Measurements from ENCODE around the gene GRK1.
A peak's percentile ranks its signal among the peaks of the same experiment; 100 is the strongest.

GRK1 gene

DNA sequence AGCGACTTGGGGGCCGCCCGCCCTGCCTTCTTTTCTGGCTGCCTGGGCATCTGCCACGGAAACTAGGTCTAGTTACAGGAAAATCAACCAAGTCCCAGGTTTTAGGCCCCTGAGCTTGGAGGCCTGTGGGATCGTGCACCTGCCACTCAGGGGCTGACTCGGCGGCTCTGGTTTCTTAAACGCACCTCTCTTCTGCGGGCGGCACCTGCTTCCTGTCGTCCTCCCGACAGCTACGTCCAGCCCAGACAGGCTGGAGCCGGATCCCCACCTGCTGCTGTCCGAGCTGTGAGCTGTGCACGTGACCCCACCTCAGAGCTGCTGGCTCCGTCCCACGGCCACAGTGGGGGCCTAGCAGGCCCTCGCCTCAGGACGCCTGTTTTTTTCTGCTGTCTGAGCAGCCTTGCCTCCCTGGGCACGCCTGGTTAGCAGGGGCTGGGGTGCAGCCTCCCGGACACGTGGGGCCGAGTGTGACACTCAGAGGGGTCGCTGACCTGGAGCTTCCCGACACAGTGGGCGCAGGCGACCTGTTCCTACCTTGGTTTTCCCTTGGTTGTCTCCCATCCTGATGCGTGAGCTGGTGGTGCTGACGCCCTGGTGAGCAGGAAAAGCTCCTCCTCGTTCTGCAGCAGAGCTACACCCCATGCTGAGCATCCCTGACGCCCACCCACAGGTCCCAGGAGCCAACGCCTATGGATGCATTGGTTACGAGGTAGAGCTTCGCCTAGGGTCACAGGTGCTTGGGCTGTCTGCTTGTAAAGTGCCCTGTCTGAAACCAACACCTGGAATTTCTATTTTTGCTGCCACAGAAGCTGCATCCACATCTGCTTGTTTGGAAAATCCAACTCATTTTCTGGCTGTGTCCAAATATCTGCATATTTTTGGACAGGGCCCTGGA is 109.5 kb downstream of the GRK1 start:
- 90% methylated on average over 35 of the region's 35 CpGs for WGBS (ENCODE audit: insufficient coverage)
- Histone ChIP-seq H3K9me3 (ENCODE audit: control extremely low read depth in 1 of 5, control insufficient read depth in 4 of 5, insufficient read depth in 2 of 5, low read depth in 1 of 5, low read length in 4 of 5) (peaks cover 0 to 12% (median 7%) of the 10 kb centered on the region in 5 experiments), H3K27me3 (replicated peaks in 2 of 5; ENCODE audit: control insufficient read depth in 4 of 5, insufficient read depth in 5 of 5, low read length in 4 of 5) (peaks cover 0 to 19% (median 0%) of the 10 kb centered on the region in 5 experiments), H3K27ac (ENCODE audit: insufficient read depth in 1 of 2, low read depth in 1 of 2, low read length in 2 of 2, poor library complexity in 1 of 2, severe bottlenecking in 2 of 2) (no peak overlapping the region), H3K4me3 (ENCODE audit: control insufficient read depth in 1 of 7, extremely low read depth in 1 of 7, insufficient read depth in 4 of 7, low read depth in 2 of 7, low read length in 6 of 7) (no peak overlapping the region), H3K36me3 (ENCODE audit: control insufficient read depth in 4 of 4, insufficient read depth in 4 of 4, low read length in 3 of 4) (no peaks in the 10 kb centered on the region), H3K4me1 (ENCODE audit: control extremely low read depth in 1 of 4, control insufficient read depth in 4 of 4, insufficient read depth in 4 of 4, low read length in 3 of 4) (no peaks in the 10 kb centered on the region)
- CTCF ChIA-PET = interaction anchor here (1.9 kb wide), 1 partner anchor 34 kb away, joined by 4 read pairs; no protein-coding TSS in a partner anchor
- no peak for DNase-seq
- POLR2A ChIA-PET = no interaction called here

DNA sequence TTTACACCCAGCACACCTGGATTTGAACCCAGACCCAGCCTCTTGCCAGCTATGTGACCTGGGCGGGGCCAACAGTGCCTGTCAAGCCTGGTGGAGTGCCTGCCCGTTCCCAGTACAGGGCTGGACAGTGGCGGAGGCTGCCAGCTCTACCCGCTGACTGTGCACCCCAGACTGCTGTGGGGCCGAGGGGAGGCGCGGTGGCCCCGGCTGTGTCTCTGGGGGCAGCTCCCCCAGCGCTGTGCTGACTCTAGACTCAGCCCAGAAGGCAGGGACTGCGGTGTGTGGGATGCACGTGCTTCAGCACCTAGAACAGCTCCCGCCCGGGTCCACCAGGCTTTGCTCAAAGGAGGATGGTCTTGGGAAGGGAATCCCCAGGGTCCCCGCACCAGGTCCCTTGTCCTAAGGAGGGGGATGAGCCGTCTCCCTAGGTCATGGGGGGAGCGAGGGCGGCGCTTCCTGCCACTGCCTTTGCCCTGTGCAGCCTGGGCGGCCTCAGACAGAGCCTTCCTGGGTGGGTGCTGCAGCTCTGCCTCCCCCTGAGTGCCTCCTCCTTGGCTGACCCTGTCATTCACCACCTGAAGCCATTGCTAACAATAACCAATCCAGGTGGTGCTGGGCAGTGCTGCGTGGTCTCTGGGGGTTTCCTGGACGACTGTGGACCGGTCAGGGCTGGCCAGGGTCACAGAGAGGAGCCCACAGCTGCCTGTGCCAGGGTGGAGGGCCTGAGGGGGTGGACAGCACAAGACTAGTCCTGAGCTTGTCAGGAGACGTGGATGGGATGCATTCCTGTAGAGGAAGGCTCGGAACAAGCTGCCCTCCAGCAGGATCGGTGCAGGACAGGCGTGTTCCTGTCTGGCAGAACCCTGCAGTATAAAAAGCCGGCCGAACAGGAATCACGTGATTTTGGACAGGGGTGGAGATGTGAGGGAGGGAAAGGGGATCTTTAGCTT is 110.6 kb downstream of the GRK1 start:
- 41% methylated on average over 24 of the region's 29 CpGs for WGBS (ENCODE audit: insufficient coverage)
- no peaks in the 10 kb centered on the region for H3K36me3 ChIP-seq (ENCODE audit: control insufficient read depth in 4 of 4, insufficient read depth in 4 of 4, low read length in 3 of 4)
- no peaks in the 10 kb centered on the region for H3K4me1 ChIP-seq (ENCODE audit: control extremely low read depth in 1 of 4, control insufficient read depth in 4 of 4, insufficient read depth in 4 of 4, low read length in 3 of 4)
- no peak overlapping the region for H3K27ac ChIP-seq (ENCODE audit: insufficient read depth in 1 of 2, low read depth in 1 of 2, low read length in 2 of 2, poor library complexity in 1 of 2, severe bottlenecking in 2 of 2)
- peaks cover 0 to 19% (median 2%) of the 10 kb centered on the region in 5 experiments for H3K27me3 ChIP-seq (replicated peaks in 2 of 5; ENCODE audit: control insufficient read depth in 4 of 5, insufficient read depth in 5 of 5, low read length in 4 of 5)
- peak; percentile 17 to 59 (median 52) for DNase-seq
- ChIA-PET CTCF (interaction anchor here (1.1 kb wide), 1 partner anchor 14 kb away, joined by 3 read pairs; no protein-coding TSS in a partner anchor), POLR2A (no interaction called here)
- H3K9me3 ChIP-seq (ENCODE audit: control extremely low read depth in 1 of 5, control insufficient read depth in 4 of 5, insufficient read depth in 2 of 5, low read depth in 1 of 5, low read length in 4 of 5) = peaks cover 0 to 6% (median 2%) of the 10 kb centered on the region in 5 experiments
- H3K4me3 ChIP-seq (ENCODE audit: control insufficient read depth in 1 of 7, extremely low read depth in 1 of 7, insufficient read depth in 4 of 7, low read depth in 2 of 7, low read length in 6 of 7) = no peak overlapping the region

DNA sequence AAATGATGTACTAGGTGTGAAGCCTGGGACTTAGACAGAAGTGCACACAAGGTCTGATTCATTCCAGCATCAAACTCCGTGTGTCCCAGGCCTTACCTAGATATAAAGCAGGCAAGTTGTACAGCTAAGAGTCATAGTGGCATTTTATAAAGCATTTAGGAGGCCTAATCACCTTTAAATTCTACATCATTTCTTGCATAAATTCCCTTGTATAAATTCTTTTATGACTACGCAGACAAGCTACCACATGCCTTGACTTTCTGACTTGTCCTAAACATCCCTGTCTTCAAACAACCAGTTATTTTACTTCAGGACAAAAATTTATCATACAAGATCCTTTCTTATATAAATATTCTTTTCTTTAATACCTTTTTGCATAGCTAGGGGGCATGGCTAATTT is 114.6 kb downstream of the GRK1 start:
- no peak overlapping the region for H3K27ac ChIP-seq (ENCODE audit: insufficient read depth in 1 of 2, low read depth in 1 of 2, low read length in 2 of 2, poor library complexity in 1 of 2, severe bottlenecking in 2 of 2)
- ChIA-PET CTCF (interaction anchor here (1.5 kb wide), 1 partner anchor 7 kb away, joined by 3 read pairs; no protein-coding TSS in a partner anchor), POLR2A (no interaction called here)
- WGBS (ENCODE audit: insufficient coverage) = 100% methylated on average over 1 of the region's 2 CpGs
- peaks cover 0 to 9% (median 0%) of the 10 kb centered on the region in 5 experiments for H3K9me3 ChIP-seq (ENCODE audit: control extremely low read depth in 1 of 5, control insufficient read depth in 4 of 5, insufficient read depth in 2 of 5, low read depth in 1 of 5, low read length in 4 of 5)
- no peak for DNase-seq
- no peak overlapping the region for H3K4me3 ChIP-seq (ENCODE audit: control insufficient read depth in 1 of 7, extremely low read depth in 1 of 7, insufficient read depth in 4 of 7, low read depth in 2 of 7, low read length in 6 of 7)
- peaks cover 0 to 17% (median 2%) of the 10 kb centered on the region in 5 experiments for H3K27me3 ChIP-seq (replicated peaks in 2 of 5; ENCODE audit: control insufficient read depth in 4 of 5, insufficient read depth in 5 of 5, low read length in 4 of 5)
- no peaks in the 10 kb centered on the region for H3K36me3 ChIP-seq (ENCODE audit: control insufficient read depth in 4 of 4, insufficient read depth in 4 of 4, low read length in 3 of 4)
- H3K4me1 ChIP-seq (ENCODE audit: control extremely low read depth in 1 of 4, control insufficient read depth in 4 of 4, insufficient read depth in 4 of 4, low read length in 3 of 4) = no peaks in the 10 kb centered on the region

DNA sequence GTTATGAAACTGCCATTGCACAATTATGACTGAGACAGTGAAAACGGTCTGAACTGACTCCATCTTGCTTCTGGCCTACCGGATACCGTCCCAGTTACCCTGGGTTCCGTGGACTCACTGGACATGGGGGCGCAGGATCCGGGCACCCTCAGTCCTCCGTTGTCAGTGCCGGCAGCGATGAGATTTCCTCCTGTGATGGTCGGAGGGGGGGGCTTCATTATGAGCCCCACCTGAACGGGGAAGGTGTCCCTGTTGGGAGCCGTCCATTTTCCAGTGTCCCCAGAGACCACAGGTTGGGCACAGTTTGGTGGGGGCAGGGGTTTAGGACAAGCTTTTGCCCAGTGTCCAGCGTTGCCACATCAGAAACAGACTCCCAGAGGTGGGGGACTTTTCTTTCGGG is 115.5 kb downstream of the GRK1 start:
- Histone ChIP-seq H3K4me3 (ENCODE audit: control insufficient read depth in 1 of 7, extremely low read depth in 1 of 7, insufficient read depth in 4 of 7, low read depth in 2 of 7, low read length in 6 of 7) (no peak overlapping the region), H3K27ac (ENCODE audit: insufficient read depth in 1 of 2, low read depth in 1 of 2, low read length in 2 of 2, poor library complexity in 1 of 2, severe bottlenecking in 2 of 2) (no peak overlapping the region), H3K9me3 (ENCODE audit: control extremely low read depth in 1 of 5, control insufficient read depth in 4 of 5, insufficient read depth in 2 of 5, low read depth in 1 of 5, low read length in 4 of 5) (peaks cover 0 to 9% (median 0%) of the 10 kb centered on the region in 5 experiments), H3K36me3 (ENCODE audit: control insufficient read depth in 4 of 4, insufficient read depth in 4 of 4, low read length in 3 of 4) (no peaks in the 10 kb centered on the region), H3K4me1 (ENCODE audit: control extremely low read depth in 1 of 4, control insufficient read depth in 4 of 4, insufficient read depth in 4 of 4, low read length in 3 of 4) (no peaks in the 10 kb centered on the region), H3K27me3 (replicated peaks in 2 of 5; ENCODE audit: control insufficient read depth in 4 of 5, insufficient read depth in 5 of 5, low read length in 4 of 5) (peaks cover 0 to 12% (median 2%) of the 10 kb centered on the region in 5 experiments)
- POLR2A ChIA-PET = no interaction called here
- CTCF ChIA-PET = interaction anchor here (1.5 kb wide), 1 partner anchor 8 kb away, joined by 3 read pairs; no protein-coding TSS in a partner anchor
- DNase-seq = no peak
- 97% methylated on average over 8 of the region's 14 CpGs for WGBS (ENCODE audit: insufficient coverage)

DNA sequence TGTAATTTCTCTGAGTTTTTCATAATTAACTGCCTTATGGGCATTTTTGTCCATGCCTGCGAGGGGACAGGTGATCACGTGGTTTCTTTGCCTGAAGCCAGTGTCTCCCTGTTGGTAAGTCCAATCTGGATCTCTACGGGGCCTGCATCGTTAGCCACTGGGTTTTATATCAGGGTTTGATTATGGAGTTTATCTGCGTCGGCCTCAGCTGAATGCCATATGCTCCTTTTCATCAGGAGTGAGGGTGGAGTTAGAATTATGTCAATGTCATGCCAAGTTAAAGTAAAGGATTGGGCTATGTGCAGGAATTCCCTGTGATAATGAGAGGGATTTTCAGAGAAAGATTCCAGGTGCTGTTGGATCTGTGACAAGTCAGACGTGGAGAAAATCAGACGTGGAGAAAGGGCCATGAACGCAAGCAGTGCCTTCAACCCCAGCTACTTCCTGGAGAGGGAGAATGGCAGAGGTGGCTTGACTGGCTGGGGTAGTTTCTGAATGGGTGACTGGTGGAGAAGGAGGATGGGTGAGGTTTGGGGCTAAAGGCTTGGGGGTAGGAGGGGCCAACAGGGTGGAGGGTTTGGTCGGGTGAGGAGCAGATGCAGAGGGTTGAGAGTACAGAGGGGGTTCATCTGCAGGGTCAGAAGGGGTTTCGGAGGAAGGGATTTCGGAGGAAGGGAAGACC is 116.3 kb downstream of the GRK1 start:
- Histone ChIP-seq H3K4me3 (ENCODE audit: control insufficient read depth in 1 of 7, extremely low read depth in 1 of 7, insufficient read depth in 4 of 7, low read depth in 2 of 7, low read length in 6 of 7) (no peak overlapping the region), H3K36me3 (ENCODE audit: control insufficient read depth in 4 of 4, insufficient read depth in 4 of 4, low read length in 3 of 4) (no peaks in the 10 kb centered on the region), H3K27ac (ENCODE audit: insufficient read depth in 1 of 2, low read depth in 1 of 2, low read length in 2 of 2, poor library complexity in 1 of 2, severe bottlenecking in 2 of 2) (no peak overlapping the region), H3K9me3 (ENCODE audit: control extremely low read depth in 1 of 5, control insufficient read depth in 4 of 5, insufficient read depth in 2 of 5, low read depth in 1 of 5, low read length in 4 of 5) (peaks cover 0 to 9% (median 0%) of the 10 kb centered on the region in 5 experiments), H3K4me1 (ENCODE audit: control extremely low read depth in 1 of 4, control insufficient read depth in 4 of 4, insufficient read depth in 4 of 4, low read length in 3 of 4) (no peaks in the 10 kb centered on the region), H3K27me3 (replicated peaks in 2 of 5; ENCODE audit: control insufficient read depth in 4 of 5, insufficient read depth in 5 of 5, low read length in 4 of 5) (peaks cover 0 to 11% (median 2%) of the 10 kb centered on the region in 5 experiments)
- CTCF ChIA-PET = interaction anchor here (1.5 kb wide), 1 partner anchor 9 kb away, joined by 3 read pairs; no protein-coding TSS in a partner anchor
- DNase-seq = no peak
- 94% methylated on average over 10 of the region's 12 CpGs for WGBS (ENCODE audit: insufficient coverage)
- POLR2A ChIA-PET = no interaction called here

DNA sequence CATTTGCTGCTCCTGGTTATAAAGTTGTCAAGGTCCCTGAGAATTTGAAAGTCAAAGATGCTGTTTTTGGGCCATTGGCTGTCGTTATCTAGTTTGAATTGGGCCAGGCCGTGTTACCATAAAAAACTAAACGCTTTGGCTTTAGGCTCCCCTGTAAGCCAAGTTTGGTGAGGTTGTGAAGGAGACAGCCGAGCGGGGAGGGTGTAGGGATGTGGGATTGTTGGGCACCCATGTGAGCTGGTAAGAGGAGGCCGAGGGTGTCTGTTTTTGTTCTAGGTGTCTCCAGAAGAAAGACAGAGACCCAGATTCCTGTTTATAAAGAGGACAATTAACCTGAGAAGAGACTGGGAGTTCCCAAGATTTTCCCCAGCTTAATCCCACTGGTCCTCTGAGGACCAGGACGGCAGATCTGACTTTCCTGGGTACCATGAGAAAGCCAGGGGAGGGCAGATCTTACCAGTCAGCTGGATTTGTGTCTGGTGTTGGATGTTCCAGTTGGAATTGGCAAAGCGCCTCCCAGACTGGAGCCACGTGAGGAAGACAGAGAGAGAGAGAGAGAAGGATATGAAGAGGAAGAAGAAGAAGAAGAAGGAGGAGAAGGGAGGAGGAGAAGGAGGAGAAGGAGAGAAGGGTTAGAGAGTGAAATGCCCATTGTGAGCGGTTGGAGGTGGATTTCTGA is 117.1 kb downstream of the GRK1 start:
- Histone ChIP-seq H3K27me3 (replicated peaks in 2 of 5; ENCODE audit: control insufficient read depth in 4 of 5, insufficient read depth in 5 of 5, low read length in 4 of 5) (peaks cover 0 to 11% (median 2%) of the 10 kb centered on the region in 5 experiments), H3K27ac (ENCODE audit: insufficient read depth in 1 of 2, low read depth in 1 of 2, low read length in 2 of 2, poor library complexity in 1 of 2, severe bottlenecking in 2 of 2) (no peak overlapping the region), H3K4me3 (ENCODE audit: control insufficient read depth in 1 of 7, extremely low read depth in 1 of 7, insufficient read depth in 4 of 7, low read depth in 2 of 7, low read length in 6 of 7) (no peak overlapping the region), H3K4me1 (ENCODE audit: control extremely low read depth in 1 of 4, control insufficient read depth in 4 of 4, insufficient read depth in 4 of 4, low read length in 3 of 4) (no peaks in the 10 kb centered on the region), H3K36me3 (ENCODE audit: control insufficient read depth in 4 of 4, insufficient read depth in 4 of 4, low read length in 3 of 4) (no peaks in the 10 kb centered on the region), H3K9me3 (ENCODE audit: control extremely low read depth in 1 of 5, control insufficient read depth in 4 of 5, insufficient read depth in 2 of 5, low read depth in 1 of 5, low read length in 4 of 5) (peaks cover 0 to 9% (median 0%) of the 10 kb centered on the region in 5 experiments)
- ChIA-PET CTCF (no interaction called here), POLR2A (no interaction called here)
- 84% methylated on average over 10 of the region's 10 CpGs for WGBS (ENCODE audit: insufficient coverage)
- DNase-seq = no peak

Data from common myeloid progenitor, CD34-positive (primary cell).